Stomach (tissue), 9 donors: ENCODE measurements around the gene PLD5. TPM values are rescaled to one million over a fixed set of nuclear protein-coding genes. Genes with fewer than 3 reads are reported as not detected.
"Not testable (repeated sequence)": the region's sequence is repeated elsewhere in the genome, so short reads cannot be mapped to it uniquely, and the experiment has no call there.

Experiments
- DNase-seq, 2 donors: peaks; one replicate each; pipeline versions ENCODE4 v3.0.0 to v3.0.0-alpha.2; 2013 to 2019
- H3K27ac ChIP-seq, 5 donors: fragments of 200-600 bp in 4 of 5; sonication (generic) in 4 of 5; one replicate each; pipeline ENCODE4 v1.5.1; 2013 to 2019; ENCODE audit warnings: mild to moderate bottlenecking in 1 of 5, moderate library complexity in 1 of 5
- H3K27me3 ChIP-seq, 3 donors: fragments of 200-600 bp; sonication (generic); one replicate each; pipeline ENCODE4 v1.5.1; 2017 to 2019; ENCODE audit warnings: mixed run types in 1 of 3
- H3K36me3 ChIP-seq, 4 donors: fragments of 200-600 bp; sonication (generic); 1 replicate in 3 of 4; 2 replicates in 1 of 4; pipeline ENCODE4 v1.5.1; 2016 to 2019
- H3K4me1 ChIP-seq, 4 donors: fragments of 200-600 bp; sonication (generic); one replicate each; pipeline ENCODE4 v1.5.1; 2016 to 2019
- H3K4me3 ChIP-seq, 4 donors: fragments of 200-600 bp; sonication (generic) in 3 of 4; one replicate each; pipeline ENCODE4 v1.5.1; 2016 to 2019; ENCODE audit warnings: mild to moderate bottlenecking in 1 of 4
- H3K9me3 ChIP-seq, 4 donors: fragments of 200-600 bp; sonication (generic); one replicate each; pipeline ENCODE4 v1.5.1; 2016 to 2019
- EP300 ChIP-seq: sonication (generic); formaldehyde crosslinking; IDR thresholded peaks from one replicate; pipeline ENCODE4 v1.6.1; 2017; ENCODE audit warnings: antibody characterized with exemption
- POLR2A ChIP-seq, 4 donors: fragments of 450-650 bp; IDR thresholded peaks; one replicate each; pipeline ENCODE4 v1.6.1; 2016; ENCODE audit warnings: antibody characterized with exemption in 4 of 4, control low read depth in 2 of 4, mild to moderate bottlenecking in 1 of 4, moderate library complexity in 1 of 4
- POLR2AphosphoS5 ChIP-seq, 3 donors: sonication (generic); formaldehyde crosslinking; IDR thresholded peaks; one replicate each; pipeline ENCODE4 v1.6.1; 2016; ENCODE audit warnings: antibody characterized with exemption in 3 of 3
- WGBS, 5 donors: extraction: QIAGEN DNeasy Blood & Tissue Kit in 3 of 5; methylation state at CpG; one replicate each; pipeline versions ENCODE4 v1.1.5 to v1.1.7; 2013 to 2018; 5-methylcytosine and 5-hydroxymethylcytosine counted together
- intact Hi-C: fragments of 100-400 bp; cut with DNase I; formaldehyde crosslinking; loops from one replicate; pipeline ENCODE4 v1.15.1; 2023; ENCODE audit warnings: low total_unique reads
- polyA plus RNA-seq, 3 donors: library from polyadenylated mRNA; stranded (reverse); fragments of 200-250 nt; gene quantifications; one replicate each; pipeline ENCODE4 v1.2.3, GENCODE V29; 2013
- total RNA-seq, 5 donors: library from RNA; depleted of rRNA; stranded (reverse); fragments of >200 nt; gene quantifications; one replicate each; pipeline versions ENCODE4 v1.1.0 to v1.2.3, GENCODE V29; 2014 to 2016
- TF ChIP-seq, protein P1 (sequence below), 7 experiments: fragments of 450-650 bp in 4 of 7; fragments of 200-600 bp in 3 of 7; sonication (generic) in 3 of 7; IDR thresholded peaks; one replicate each; pipeline ENCODE4 v1.5.1; 2016 to 2019; ENCODE audit warnings: antibody characterized with exemption in 7 of 7, control low read depth in 2 of 7, mild to moderate bottlenecking in 1 of 7
- donor health status: healthy with polysubstance abuse.
- donor health status: Bipolar disorder and iron deficiency.
- donor health status: healthy.

PLD5 gene
- total and polyA plus RNA-seq, 8 donors: under 0.01 to 0.72 (median 0.23) TPM; not detected in 4

DNA sequence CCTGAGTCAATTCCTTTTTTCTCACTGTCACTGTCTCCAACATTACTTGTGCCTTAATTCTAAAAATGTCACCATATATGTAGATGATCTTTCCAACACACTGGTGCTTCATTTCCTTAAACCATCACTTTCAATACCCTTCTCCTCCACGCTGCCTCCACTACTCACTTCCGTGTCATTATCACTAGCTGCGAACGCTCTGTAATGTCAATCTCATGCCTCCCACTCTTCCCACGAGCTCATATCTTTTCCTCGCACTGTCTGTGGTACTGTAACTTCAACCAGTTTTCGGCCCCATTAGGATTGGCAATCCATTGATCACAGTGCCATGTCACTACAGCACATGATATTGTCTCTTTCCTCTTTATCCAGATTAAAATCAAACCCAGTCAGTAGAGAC is 61.6 kb downstream of the PLD5 start:
- intact Hi-C loops: loop anchor here (10.0 kb wide), 1 partner anchor 862 kb away; no protein-coding TSS in a partner anchor

GRCh38 chr1:242459740-242460139 is 64.8 kb downstream of the PLD5 start:
- not testable (repeated sequence) for DNase-seq, H3K27ac ChIP-seq, H3K4me3 ChIP-seq, H3K36me3 ChIP-seq, H3K9me3 ChIP-seq, H3K4me1 ChIP-seq
- WGBS, 5 donors: 66 to 78% (median 72%) methylated on average over 5 of the region's 5 CpGs
- intact Hi-C loops: loop anchor here (10.0 kb wide), 1 partner anchor 865 kb away; no protein-coding TSS in a partner anchor
- H3K27me3 ChIP-seq: peaks cover 0 to 22% (median 4%) of the 10 kb centered on the region in 3 donors

More for the DNA sequence above, 61.6 kb downstream of the PLD5 start:
- H3K27me3 ChIP-seq: peaks cover 0 to 8% (median 4%) of the 10 kb centered on the region in 3 donors
- H3K4me1 ChIP-seq: no peaks in the 10 kb centered on the region
- TF ChIP-seq POLR2AphosphoS5 (IDR thresholded peaks at IDR 0.05): no peak
- TF ChIP-seq, protein P1, sequence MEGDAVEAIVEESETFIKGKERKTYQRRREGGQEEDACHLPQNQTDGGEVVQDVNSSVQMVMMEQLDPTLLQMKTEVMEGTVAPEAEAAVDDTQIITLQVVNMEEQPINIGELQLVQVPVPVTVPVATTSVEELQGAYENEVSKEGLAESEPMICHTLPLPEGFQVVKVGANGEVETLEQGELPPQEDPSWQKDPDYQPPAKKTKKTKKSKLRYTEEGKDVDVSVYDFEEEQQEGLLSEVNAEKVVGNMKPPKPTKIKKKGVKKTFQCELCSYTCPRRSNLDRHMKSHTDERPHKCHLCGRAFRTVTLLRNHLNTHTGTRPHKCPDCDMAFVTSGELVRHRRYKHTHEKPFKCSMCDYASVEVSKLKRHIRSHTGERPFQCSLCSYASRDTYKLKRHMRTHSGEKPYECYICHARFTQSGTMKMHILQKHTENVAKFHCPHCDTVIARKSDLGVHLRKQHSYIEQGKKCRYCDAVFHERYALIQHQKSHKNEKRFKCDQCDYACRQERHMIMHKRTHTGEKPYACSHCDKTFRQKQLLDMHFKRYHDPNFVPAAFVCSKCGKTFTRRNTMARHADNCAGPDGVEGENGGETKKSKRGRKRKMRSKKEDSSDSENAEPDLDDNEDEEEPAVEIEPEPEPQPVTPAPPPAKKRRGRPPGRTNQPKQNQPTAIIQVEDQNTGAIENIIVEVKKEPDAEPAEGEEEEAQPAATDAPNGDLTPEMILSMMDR (IDR thresholded peaks at IDR 0.05): no peak
- no peaks in the 10 kb centered on the region for H3K36me3 ChIP-seq
- H3K9me3 ChIP-seq: no peaks in the 10 kb centered on the region
- 88 to 91% (median 90%) methylated on average over 7 of the region's 7 CpGs for WGBS, 5 donors
- no peak overlapping the region for H3K27ac ChIP-seq
- no peak for DNase-seq
- H3K4me3 ChIP-seq: no peak overlapping the region

DNA sequence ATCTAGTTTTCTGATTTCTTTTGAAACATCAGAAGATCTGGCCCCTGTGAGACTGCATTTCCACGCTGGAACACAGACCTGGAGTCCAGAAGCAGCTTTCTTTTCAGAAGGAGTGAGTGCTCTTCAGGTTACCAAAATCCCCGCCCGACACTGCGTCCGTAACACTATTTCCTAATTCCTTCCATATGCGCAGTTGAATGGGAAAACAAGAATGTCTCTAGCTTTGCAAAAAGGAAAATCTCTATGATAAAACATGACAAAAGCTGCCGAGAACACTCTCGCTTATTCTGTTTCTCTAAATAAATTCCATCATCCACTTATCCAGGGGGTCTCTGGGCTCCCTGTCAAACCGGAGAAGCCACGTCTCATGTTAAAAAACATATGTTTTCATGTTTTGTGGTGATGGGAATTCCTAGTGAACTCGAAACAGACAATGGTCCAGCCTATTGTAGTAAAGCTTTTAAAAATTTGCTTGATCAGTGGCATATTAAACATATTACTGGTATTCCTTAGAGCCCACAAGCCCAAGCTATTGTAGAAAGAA is 67.7 kb downstream of the PLD5 start:
- no peaks in the 10 kb centered on the region for H3K9me3 ChIP-seq
- no peak for DNase-seq
- H3K27me3 ChIP-seq: peaks cover 0 to 28% (median 4%) of the 10 kb centered on the region in 3 donors
- no peaks in the 10 kb centered on the region for H3K4me1 ChIP-seq
- 70 to 81% (median 77%) methylated on average over 11 of the region's 11 CpGs for WGBS, 5 donors
- no peak overlapping the region for H3K4me3 ChIP-seq
- H3K36me3 ChIP-seq: no peaks in the 10 kb centered on the region
- H3K27ac ChIP-seq: no peak overlapping the region
- intact Hi-C loops: no loop called here
- TF ChIP-seq POLR2AphosphoS5 (IDR thresholded peaks at IDR 0.05) (no peak), EP300 (no peak), POLR2A (IDR thresholded peaks at IDR 0.05) (no peak)
- TF ChIP-seq, protein P1 (IDR thresholded peaks at IDR 0.05): no peak

DNA sequence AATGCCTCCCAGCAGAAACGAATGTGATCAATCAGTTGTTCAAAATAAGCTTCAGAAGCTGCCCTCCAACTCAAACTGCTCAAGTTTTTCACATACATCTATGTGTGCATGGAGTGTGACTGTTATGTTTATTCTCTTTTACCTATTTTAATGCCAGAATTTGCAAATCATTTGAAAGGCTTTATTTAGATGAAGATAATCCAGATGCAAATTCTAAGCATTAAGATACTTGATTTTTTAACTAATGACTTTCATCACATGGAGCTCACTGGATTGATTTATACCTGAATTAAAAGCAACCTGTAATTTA is 69.5 kb downstream of the PLD5 start:
- WGBS, 5 donors: 0% methylated on average over 1 of the region's 1 CpG
- intact Hi-C loops: no loop called here

GRCh38 chr1:242454262-242455051 is 70.0 kb downstream of the PLD5 start:
- 29 to 38% (median 35%) methylated on average over 9 of the region's 9 CpGs for WGBS, 5 donors
- intact Hi-C loops: no loop called here

More for the DNA sequence above, 69.5 kb downstream of the PLD5 start:
- no peak for DNase-seq
- Histone ChIP-seq H3K4me3 (no peak overlapping the region), H3K9me3 (no peaks in the 10 kb centered on the region), H3K27me3 (peaks cover 0 to 28% (median 0%) of the 10 kb centered on the region in 3 donors), H3K36me3 (no peaks in the 10 kb centered on the region), H3K4me1 (peaks cover 0 to under 1% (median 0%) of the 10 kb centered on the region in 4 donors), H3K27ac (no peak overlapping the region)
- TF ChIP-seq POLR2AphosphoS5 (IDR thresholded peaks at IDR 0.05): no peak

More at GRCh38 chr1:242454262-242455051, 70.0 kb downstream of the PLD5 start:
- peaks cover 0 to 6% (median 0%) of the 10 kb centered on the region in 4 donors for H3K4me1 ChIP-seq
- H3K27me3 ChIP-seq: peaks cover 0 to 28% (median 0%) of the 10 kb centered on the region in 3 donors
- peak in 1 of 2 donors; percentile 73 for DNase-seq
- no peak overlapping the region for H3K27ac ChIP-seq
- no peaks in the 10 kb centered on the region for H3K36me3 ChIP-seq
- no peaks in the 10 kb centered on the region for H3K9me3 ChIP-seq
- TF ChIP-seq, protein P1 (IDR thresholded peaks at IDR 0.05): peak in 3 of 7 experiments; percentile 34 to 46 (median 37)
- TF ChIP-seq POLR2AphosphoS5 (IDR thresholded peaks at IDR 0.05) (no peak), EP300 (no peak), POLR2A (IDR thresholded peaks at IDR 0.05) (no peak)
- no peak overlapping the region for H3K4me3 ChIP-seq
